Cardiac muscle cell (in vitro differentiated cells and primary cell): ENCODE results near the gene FBXL2. TPM values are rescaled to one million over a fixed set of nuclear protein-coding genes. Genes with fewer than 3 reads are reported as not detected.

ENCODE experiments used
- DNase-seq, 2 donors: peaks; one replicate each; pipeline versions ENCODE4 v3.0.0 to v3.0.0-alpha.2; 2010 to 2017; ENCODE audit warnings: low read depth in 1 of 2, low spot score in 1 of 2
- H3K27ac ChIP-seq: fragments of 200-600 bp; sonication (generic); 2 replicates; pipeline ENCODE4 v1.5.1; 2016
- H3K27me3 ChIP-seq: fragments of 200-600 bp; sonication (generic); 2 replicates; pipeline ENCODE4 v1.6.0; 2016; ENCODE audit warnings: control low read depth
- H3K36me3 ChIP-seq: fragments of 200-600 bp; sonication (generic); 2 replicates; pipeline ENCODE4 v1.5.1; 2016; ENCODE audit warnings: control low read depth
- H3K4me1 ChIP-seq: fragments of 200-600 bp; sonication (generic); 2 replicates; pipeline ENCODE4 v1.8.1; 2017; ENCODE audit warnings: low read depth, mild to moderate bottlenecking, mixed run types
- H3K4me3 ChIP-seq: fragments of 200-600 bp; sonication (generic); 2 replicates; pipeline ENCODE4 v1.5.1; 2016; ENCODE audit warnings: mild to moderate bottlenecking
- H3K9me3 ChIP-seq: fragments of 200-600 bp; sonication (generic); 2 replicates; pipeline ENCODE4 v1.5.1; 2017; ENCODE audit warnings: low read depth, mild to moderate bottlenecking, control low read depth
- polyA plus RNA-seq: library from polyadenylated mRNA; unstranded; fragments of >200 nt; fragmentation: Nextera tagmentation; extraction: Ambion mirVana; gene quantifications from 2 replicates; pipeline ENCODE4 v1.2.1, GENCODE V29; 2016
- total RNA-seq: library from RNA; depleted of rRNA; stranded (reverse); fragments of >200 nt; gene quantifications from 2 replicates; pipeline ENCODE4 v1.2.3, GENCODE V29; 2016
- TF ChIP-seq, protein P1 (sequence below): IDR thresholded peaks from 2 replicates; pipeline ENCODE4 v1.5.1; 2012; ENCODE audit warnings: low read depth, mild to moderate bottlenecking, low read length

The FBXL2 gene, protein sequence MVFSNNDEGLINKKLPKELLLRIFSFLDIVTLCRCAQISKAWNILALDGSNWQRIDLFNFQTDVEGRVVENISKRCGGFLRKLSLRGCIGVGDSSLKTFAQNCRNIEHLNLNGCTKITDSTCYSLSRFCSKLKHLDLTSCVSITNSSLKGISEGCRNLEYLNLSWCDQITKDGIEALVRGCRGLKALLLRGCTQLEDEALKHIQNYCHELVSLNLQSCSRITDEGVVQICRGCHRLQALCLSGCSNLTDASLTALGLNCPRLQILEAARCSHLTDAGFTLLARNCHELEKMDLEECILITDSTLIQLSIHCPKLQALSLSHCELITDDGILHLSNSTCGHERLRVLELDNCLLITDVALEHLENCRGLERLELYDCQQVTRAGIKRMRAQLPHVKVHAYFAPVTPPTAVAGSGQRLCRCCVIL
- total RNA-seq (19.0 and 27.6 TPM in 2 replicates), polyA plus RNA-seq (17.5 and 25.6 TPM in 2 replicates)

DNA sequence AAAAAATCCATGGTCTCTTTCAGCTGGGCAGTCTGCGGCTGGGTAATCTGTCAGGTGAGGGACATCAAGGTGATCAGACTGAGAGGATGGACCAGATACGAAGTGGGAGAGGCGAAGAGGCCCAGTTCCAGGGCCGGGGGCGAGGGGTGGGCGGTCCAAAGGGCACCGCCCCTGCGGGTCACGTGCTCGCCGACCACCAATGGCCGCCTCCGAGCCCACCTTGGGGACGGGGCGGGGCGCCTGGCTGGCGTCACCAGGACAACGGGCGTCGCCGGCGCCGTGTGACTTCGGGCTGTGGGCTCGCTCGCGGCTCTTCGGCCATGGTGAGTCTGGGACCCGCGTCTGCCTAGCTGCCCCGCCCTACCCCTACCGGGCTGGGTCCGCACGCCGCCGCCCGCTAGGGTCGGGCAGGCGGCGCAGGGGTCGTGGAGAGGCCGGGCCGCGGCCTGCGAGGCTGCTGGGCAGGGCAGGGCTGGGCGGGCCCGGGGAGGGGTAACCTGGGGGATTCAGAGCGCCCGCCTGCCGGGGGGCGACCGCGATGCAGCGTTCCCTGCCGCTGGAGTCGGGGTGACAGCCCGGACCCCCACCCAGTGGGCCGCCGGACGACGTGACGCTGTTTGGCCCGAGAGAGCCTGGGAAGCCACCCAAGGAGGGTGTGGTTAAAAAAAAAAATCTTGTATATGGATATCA, at the start of gene FBXL2:
FBXL2 (plus strand) TSS at position 250 of the 690 bp plus-strand sequence; CDS start at position 321, 71 bp downstream.
- TF ChIP-seq, protein P1, sequence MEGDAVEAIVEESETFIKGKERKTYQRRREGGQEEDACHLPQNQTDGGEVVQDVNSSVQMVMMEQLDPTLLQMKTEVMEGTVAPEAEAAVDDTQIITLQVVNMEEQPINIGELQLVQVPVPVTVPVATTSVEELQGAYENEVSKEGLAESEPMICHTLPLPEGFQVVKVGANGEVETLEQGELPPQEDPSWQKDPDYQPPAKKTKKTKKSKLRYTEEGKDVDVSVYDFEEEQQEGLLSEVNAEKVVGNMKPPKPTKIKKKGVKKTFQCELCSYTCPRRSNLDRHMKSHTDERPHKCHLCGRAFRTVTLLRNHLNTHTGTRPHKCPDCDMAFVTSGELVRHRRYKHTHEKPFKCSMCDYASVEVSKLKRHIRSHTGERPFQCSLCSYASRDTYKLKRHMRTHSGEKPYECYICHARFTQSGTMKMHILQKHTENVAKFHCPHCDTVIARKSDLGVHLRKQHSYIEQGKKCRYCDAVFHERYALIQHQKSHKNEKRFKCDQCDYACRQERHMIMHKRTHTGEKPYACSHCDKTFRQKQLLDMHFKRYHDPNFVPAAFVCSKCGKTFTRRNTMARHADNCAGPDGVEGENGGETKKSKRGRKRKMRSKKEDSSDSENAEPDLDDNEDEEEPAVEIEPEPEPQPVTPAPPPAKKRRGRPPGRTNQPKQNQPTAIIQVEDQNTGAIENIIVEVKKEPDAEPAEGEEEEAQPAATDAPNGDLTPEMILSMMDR = no peak

GRCh38 chr3:33229066-33229465, 48.2 kb upstream of the FBXL2 start:
- Histone ChIP-seq H3K4me1 (no peaks in the 10 kb centered on the region), H3K4me3 (no peak overlapping the region), H3K27ac (no peak overlapping the region), H3K27me3 (peaks cover 5% of the 10 kb centered on the region), H3K9me3 (no peaks in the 10 kb centered on the region), H3K36me3 (no peaks in the 10 kb centered on the region)
- DNase-seq = no peak
- TF ChIP-seq, protein P1 = no peak

More for the DNA sequence above, at the start of gene FBXL2:
- Histone ChIP-seq H3K9me3 (no peaks in the 10 kb centered on the region), H3K27ac (peak within 1 kb of the TSS; percentile 62), H3K27me3 (no peaks in the 10 kb centered on the region), H3K4me3 (peak within 1 kb of the TSS; percentile 70), H3K36me3 (no peaks in the 10 kb centered on the region), H3K4me1 (no peaks in the 10 kb centered on the region)
- DNase-seq = peak; percentile 80 to 95

DNA sequence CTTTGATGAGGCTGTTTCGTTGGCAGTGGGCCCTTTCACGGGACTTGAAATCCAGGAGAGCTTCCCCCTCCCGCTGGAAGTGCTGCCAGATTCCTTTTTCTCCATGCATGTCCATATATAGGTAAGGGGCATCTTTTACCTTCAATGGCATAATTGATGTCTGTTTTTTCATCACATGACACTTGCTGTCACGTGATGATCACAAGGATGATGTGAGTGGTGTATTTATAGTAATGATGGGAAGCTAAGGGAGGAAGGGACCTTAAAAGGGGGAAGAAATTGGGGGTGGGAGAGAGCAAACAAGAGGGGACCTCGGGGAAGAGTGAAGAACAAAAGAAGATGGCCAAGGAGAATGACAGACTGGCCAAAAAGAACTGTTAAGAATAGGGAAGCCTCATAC, 47.3 kb upstream of the FBXL2 start:
- Histone ChIP-seq H3K4me3 (no peak overlapping the region), H3K27ac (no peak overlapping the region), H3K27me3 (no peaks in the 10 kb centered on the region), H3K36me3 (no peaks in the 10 kb centered on the region), H3K9me3 (no peaks in the 10 kb centered on the region), H3K4me1 (no peaks in the 10 kb centered on the region)
- no peak for DNase-seq
- TF ChIP-seq, protein P1 = no peak

GRCh38 chr3:33231756-33232465, 45.3 kb upstream of the FBXL2 start:
- TF ChIP-seq, protein P1 = no peak
- no peaks in the 10 kb centered on the region for H3K9me3 ChIP-seq
- no peaks in the 10 kb centered on the region for H3K4me1 ChIP-seq
- H3K27ac ChIP-seq = no peak overlapping the region
- H3K27me3 ChIP-seq = no peaks in the 10 kb centered on the region
- no peaks in the 10 kb centered on the region for H3K36me3 ChIP-seq
- no peak for DNase-seq
- no peak overlapping the region for H3K4me3 ChIP-seq

- Histone ChIP-seq H3K4me3 (no peak overlapping the region), H3K4me1 (no peaks in the 10 kb centered on the region), H3K9me3 (no peaks in the 10 kb centered on the region), H3K27ac (no peak overlapping the region), H3K27me3 (no peaks in the 10 kb centered on the region), H3K36me3 (no peaks in the 10 kb centered on the region)
- TF ChIP-seq, protein P1 = no peak
- DNase-seq = no peak
Observed at GRCh38 chr3:33233884-33234283, 43.4 kb upstream of the FBXL2 start.
